HFF-Myc (cell line): Measurements from ENCODE around the gene DIRAS3.

Source experiments
- DNase-seq: peaks from one replicate; pipeline ENCODE4 v3.0.0-alpha.2; 2011; ENCODE audit warnings: low read depth; ENCODE audit errors: extremely low read depth
- H3K4me3 ChIP-seq: replicated peaks from 2 replicates; pipeline ENCODE4 v1.5.1; 2011; ENCODE audit warnings: low read depth, mild to moderate bottlenecking, control low read depth, low read length
- TF ChIP-seq, protein P1 (sequence below): IDR thresholded peaks from 2 replicates; pipeline ENCODE4 v1.5.1; 2012; ENCODE audit warnings: mild to moderate bottlenecking, low read depth, low read length, control low read depth; ENCODE audit errors: missing control alignments

Gene DIRAS3

GRCh38 chr1:68029444-68029843 is 21.0 kb downstream of the DIRAS3 start:
- TF ChIP-seq, protein P1, sequence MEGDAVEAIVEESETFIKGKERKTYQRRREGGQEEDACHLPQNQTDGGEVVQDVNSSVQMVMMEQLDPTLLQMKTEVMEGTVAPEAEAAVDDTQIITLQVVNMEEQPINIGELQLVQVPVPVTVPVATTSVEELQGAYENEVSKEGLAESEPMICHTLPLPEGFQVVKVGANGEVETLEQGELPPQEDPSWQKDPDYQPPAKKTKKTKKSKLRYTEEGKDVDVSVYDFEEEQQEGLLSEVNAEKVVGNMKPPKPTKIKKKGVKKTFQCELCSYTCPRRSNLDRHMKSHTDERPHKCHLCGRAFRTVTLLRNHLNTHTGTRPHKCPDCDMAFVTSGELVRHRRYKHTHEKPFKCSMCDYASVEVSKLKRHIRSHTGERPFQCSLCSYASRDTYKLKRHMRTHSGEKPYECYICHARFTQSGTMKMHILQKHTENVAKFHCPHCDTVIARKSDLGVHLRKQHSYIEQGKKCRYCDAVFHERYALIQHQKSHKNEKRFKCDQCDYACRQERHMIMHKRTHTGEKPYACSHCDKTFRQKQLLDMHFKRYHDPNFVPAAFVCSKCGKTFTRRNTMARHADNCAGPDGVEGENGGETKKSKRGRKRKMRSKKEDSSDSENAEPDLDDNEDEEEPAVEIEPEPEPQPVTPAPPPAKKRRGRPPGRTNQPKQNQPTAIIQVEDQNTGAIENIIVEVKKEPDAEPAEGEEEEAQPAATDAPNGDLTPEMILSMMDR = no peak
- no peak for DNase-seq
- H3K4me3 ChIP-seq = no peak overlapping the region

DNA sequence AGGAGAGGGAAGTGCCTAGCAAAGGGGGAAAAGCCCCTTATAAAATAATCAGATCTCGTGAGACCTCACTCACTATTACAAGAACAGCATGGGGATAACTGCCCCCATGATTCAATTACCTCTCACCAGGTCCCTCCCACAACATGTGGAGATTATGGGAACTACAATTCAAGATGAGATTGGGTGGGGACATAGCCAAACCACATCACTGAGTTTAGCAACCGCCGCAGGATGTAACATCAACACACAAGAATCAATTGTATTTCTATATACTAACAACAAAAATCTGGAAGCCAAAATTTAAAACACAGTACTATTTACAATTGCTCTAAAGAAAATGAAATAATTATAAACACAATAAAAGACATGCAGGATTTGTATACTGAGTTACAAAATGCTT is 21.9 kb downstream of the DIRAS3 start:
- TF ChIP-seq, protein P1 = no peak
- no peak for DNase-seq
- no peak overlapping the region for H3K4me3 ChIP-seq

GRCh38 chr1:68024635-68025338 is 25.6 kb downstream of the DIRAS3 start:
- H3K4me3 ChIP-seq = no peak overlapping the region
- no peak for DNase-seq
- TF ChIP-seq, protein P1 = no peak

- no peak overlapping the region for H3K4me3 ChIP-seq
- TF ChIP-seq, protein P1 = no peak
- DNase-seq = no peak
These were observed 34.0 kb downstream of the DIRAS3 start for GRCh38 chr1:68016381-68016780.

GRCh38 chr1:68015971-68016370 is 34.5 kb downstream of the DIRAS3 start:
- no peak overlapping the region for H3K4me3 ChIP-seq
- no peak for DNase-seq
- TF ChIP-seq, protein P1 = no peak

DNA sequence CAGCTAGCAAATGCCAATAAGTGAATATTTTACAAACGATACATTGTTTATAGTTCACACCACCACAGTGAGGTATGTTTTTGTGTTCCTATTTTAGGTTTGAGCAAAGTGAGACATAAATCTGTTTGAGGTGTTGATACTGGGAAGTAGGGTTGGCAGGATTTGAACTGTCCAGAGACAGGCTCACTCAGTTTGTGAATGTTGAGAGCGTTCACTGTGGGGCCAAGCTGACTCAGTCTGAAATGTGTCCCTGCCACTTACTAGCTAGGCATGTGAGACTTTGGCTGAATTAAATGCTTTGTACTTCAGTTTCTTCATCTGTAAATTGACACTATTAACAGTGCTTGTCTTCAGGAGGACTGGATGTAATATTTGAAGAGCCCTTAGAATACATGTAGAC is 35.1 kb downstream of the DIRAS3 start:
- no peak for DNase-seq
- TF ChIP-seq, protein P1 = no peak
- no peak overlapping the region for H3K4me3 ChIP-seq

DNA sequence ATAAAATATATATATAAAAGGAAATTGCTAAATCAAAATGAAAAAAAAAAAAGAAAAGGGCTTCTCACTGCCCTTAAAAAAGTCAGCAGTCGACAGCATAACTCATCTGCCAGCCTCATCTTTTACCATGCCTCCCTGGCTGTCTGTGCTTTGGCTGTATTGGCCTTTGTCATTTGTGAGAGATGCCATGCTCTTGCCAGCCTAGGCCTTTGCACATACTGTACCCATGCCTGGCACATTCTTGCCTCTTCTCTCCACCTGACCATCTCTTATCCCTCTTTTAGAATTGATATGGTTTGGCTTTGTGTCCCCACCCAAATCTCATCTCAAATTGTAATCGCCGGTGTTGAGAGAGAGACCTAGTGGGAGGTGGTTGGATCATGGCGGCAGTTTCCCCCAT is 37.1 kb downstream of the DIRAS3 start:
- H3K4me3 ChIP-seq = no peak overlapping the region
- no peak for DNase-seq
- TF ChIP-seq, protein P1 = no peak
